GM12878 (cell line): ENCODE results near the gene GINS1. TPM values are rescaled to one million over a fixed set of nuclear protein-coding genes. Genes with fewer than 3 reads are reported as not detected.

ENCODE experiments used
- ATAC-seq: fragments of 200-7000 bp; cut with Tn5 transposase; 3 replicates; pipeline ENCODE4 v1.9.1; 2020; ENCODE audit warnings: mild to moderate bottlenecking, moderate library complexity
- BruUV-seq: library from RNA; stranded (reverse); fragments of 400-500 nt; replicated peaks from 2 replicates; lab custom pipeline; 2021; lab: Mats Ljungman, UMichigan
- CTCF ChIA-PET: fragments of 300-600 bp; sonication (Branson Sonifier 250); formaldehyde crosslinking; extraction: SDS; loops from one replicate; lab custom pipeline; 2021; ENCODE audit warnings: inconsistent platforms; lab: Yijun Ruan, JAX
- POLR2A ChIA-PET: fragments of 350-600 bp; formaldehyde crosslinking; extraction: SDS; loops from one replicate; lab custom pipeline; 2021; ENCODE audit warnings: inconsistent platforms; lab: Charles Lee
- RAD21 ChIA-PET: fragments of 300-600 bp; sonication (Branson Sonifier 250); formaldehyde crosslinking; loops from one replicate; lab custom pipeline; 2023; ENCODE audit warnings: antibody characterized with exemption; ENCODE audit not compliant: unreplicated experiment; lab: Charles Lee
- SMC1A ChIA-PET: fragments of 300-600 bp; sonication (Branson Sonifier 250); formaldehyde crosslinking; loops from one replicate; lab custom pipeline; 2023; ENCODE audit not compliant: unreplicated experiment, uncharacterized antibody; lab: Charles Lee
- DNase-seq: peaks from one replicate; pipeline ENCODE4 v3.0.0-alpha.2; 2011; ENCODE audit warnings: low read depth, low spot score
- FAIRE-seq: peaks from 3 replicates; lab custom pipeline; 2011; peaks lifted over from hg19 to GRCh38; lab: Jason Lieb, UNC
- H2AFZ ChIP-seq: 2 replicates; pipeline ENCODE4 v1.6.0; 2011; ENCODE audit warnings: low read depth, low read length, control low read depth; ENCODE audit not compliant: control insufficient read depth
- H3K27ac ChIP-seq: 2 replicates; pipeline ENCODE4 v1.5.1; 2011; ENCODE audit warnings: control low read depth; ENCODE audit not compliant: control insufficient read depth, insufficient read depth
- H3K27me3 ChIP-seq, 2 experiments: replicated peaks in 1 of 2; 2 replicates each; pipeline versions ENCODE4 v1.6.0 to v1.6.1; 2011; ENCODE audit warnings: low read length in 1 of 2; ENCODE audit not compliant: control insufficient read depth in 2 of 2, insufficient read depth in 2 of 2
- H3K36me3 ChIP-seq, 2 experiments: 2 replicates each; pipeline ENCODE4 v1.5.1; 2011; ENCODE audit warnings: low read length in 1 of 2; ENCODE audit not compliant: control insufficient read depth in 2 of 2, insufficient read depth in 2 of 2
- H3K4me1 ChIP-seq: 2 replicates; pipeline ENCODE4 v1.6.1; 2011; ENCODE audit warnings: mild to moderate bottlenecking, low read length, moderate library complexity, mixed read lengths; ENCODE audit not compliant: control insufficient read depth, insufficient read depth
- H3K4me2 ChIP-seq: 2 replicates; pipeline ENCODE4 v1.6.0; 2011; ENCODE audit warnings: control low read depth; ENCODE audit not compliant: control insufficient read depth, insufficient read depth
- H3K4me3 ChIP-seq: fragments of 200-600 bp; sonication (generic); 2 replicates; pipeline ENCODE4 v1.5.1; 2016
- H3K79me2 ChIP-seq: 2 replicates; pipeline ENCODE4 v1.6.0; 2011; ENCODE audit warnings: low read length; ENCODE audit not compliant: control insufficient read depth, insufficient read depth
- H3K9ac ChIP-seq: 2 replicates; pipeline ENCODE4 v1.8.0; 2011; ENCODE audit warnings: low read length, control low read depth, mixed read lengths; ENCODE audit not compliant: control insufficient read depth, insufficient read depth
- H3K9me3 ChIP-seq: replicated peaks from 3 replicates; pipeline ENCODE4 v1.5.1; 2011; ENCODE audit warnings: mild to moderate bottlenecking, low read length; ENCODE audit not compliant: control insufficient read depth, insufficient read depth
- H4K20me1 ChIP-seq: 2 replicates; pipeline ENCODE4 v1.6.0; 2011; ENCODE audit not compliant: control insufficient read depth, insufficient read depth
- ATF7 ChIP-seq: fragments of 450-650 bp; IDR thresholded peaks from 2 replicates; pipeline ENCODE4 v1.6.1; 2016; ENCODE audit warnings: low read depth, mild to moderate bottlenecking
- CUX1 ChIP-seq: IDR thresholded peaks from 2 replicates; pipeline ENCODE4 v1.6.1; 2012; ENCODE audit warnings: improper control_type of control experiment, low read depth, low read length; ENCODE audit not compliant: insufficient replicate concordance
- DPF2 ChIP-seq: fragments of 450-650 bp; IDR thresholded peaks from 2 replicates; pipeline ENCODE4 v1.6.1; 2017; ENCODE audit warnings: mild to moderate bottlenecking
- EED ChIP-seq: sonication (generic); IDR thresholded peaks from 2 replicates; pipeline ENCODE4 v1.6.1; 2016; ENCODE audit warnings: antibody characterized with exemption, low read depth
- GATAD2B ChIP-seq: fragments of 450-650 bp; conservative IDR thresholded peaks from 2 replicates; pipeline ENCODE4 v1.6.1; 2017; ENCODE audit warnings: low read depth, mild to moderate bottlenecking, moderate library complexity
- LARP7 ChIP-seq: fragments of 450-650 bp; IDR thresholded peaks from 2 replicates; pipeline ENCODE4 v1.6.1; 2017; ENCODE audit warnings: mild to moderate bottlenecking
- MTA2 ChIP-seq: fragments of 450-650 bp; IDR thresholded peaks from 2 replicates; pipeline ENCODE4 v1.6.1; 2016; ENCODE audit warnings: low read depth, mild to moderate bottlenecking, moderate library complexity
- PBX3 ChIP-seq: IDR thresholded peaks from 2 replicates; pipeline ENCODE4 v1.6.1; 2011; ENCODE audit warnings: mild to moderate bottlenecking, low read depth, low read length, moderate library complexity; ENCODE audit not compliant: insufficient replicate concordance
- RBBP5 ChIP-seq: fragments of 200-600 bp; sonication (generic); conservative IDR thresholded peaks from 2 replicates; pipeline ENCODE4 v1.6.1; 2016
- STAT3 ChIP-seq: IDR thresholded peaks from 2 replicates; pipeline ENCODE4 v1.6.1; 2011; ENCODE audit warnings: low read depth, low read length, improper control_type of control experiment
- WRNIP1 ChIP-seq: IDR thresholded peaks from 2 replicates; pipeline ENCODE4 v1.6.1; 2011; ENCODE audit warnings: low read depth, low read length, improper control_type of control experiment, borderline replicate concordance
- ZBTB33 ChIP-seq: fragments of 450-650 bp; IDR thresholded peaks from 2 replicates; pipeline ENCODE4 v1.6.1; 2017; ENCODE audit warnings: mild to moderate bottlenecking
- WGBS: methylation state at CpG from one replicate; pipeline ENCODE4 v1.1.6; 2016; ENCODE audit warnings: low lambda C conversion rate; ENCODE audit not compliant: insufficient replicate concordance, insufficient coverage; ENCODE audit errors: missing lambda C conversion rate; 5-methylcytosine and 5-hydroxymethylcytosine counted together
- in situ Hi-C: fragments of 300-500 bp; cut with MboI; formaldehyde crosslinking; loops from 9 replicates; pipeline ENCODE4 v1.14.3; 2018; ENCODE audit warnings: mixed read lengths
- intact Hi-C: fragments of 100-400 bp; cut with micrococcal nuclease; formaldehyde crosslinking; loops from one replicate; pipeline ENCODE4 v1.14.2; 2022; ENCODE audit not compliant: unreplicated experiment
- polyA plus RNA-seq, 11 experiments: library from polyadenylated mRNA; depleted of rRNA in 4 of 11; unstranded in 6 of 11; stranded (reverse) in 5 of 11; fragments of >200 nt; fragmentation: Nextera tagmentation in 4 of 11; fragmentation: Illumina TruSeq in 1 of 11; extraction: Ambion mirVana in 4 of 11; extraction: Trizol in 1 of 11; gene quantifications; 1 replicate in 1 of 11; 2 replicates in 10 of 11; pipeline versions ENCODE4 v1.2.1 to v1.2.3, GENCODE V29; 2011 to 2016; ENCODE audit warnings: inconsistent platforms in 2 of 11, missing spikeins in 2 of 11, low read depth in 1 of 11
- total RNA-seq, 4 experiments: library from RNA; depleted of rRNA in 3 of 4; stranded (reverse); fragments of >200 nt in 3 of 4; fragmentation: Illumina TruSeq in 1 of 4; extraction: Trizol in 1 of 4; gene quantifications; 2 replicates each; pipeline versions ENCODE4 v1.2.1 to v1.2.3, GENCODE V29; 2013 to 2021
- TF ChIP-seq, protein P1 (sequence below): IDR thresholded peaks from 2 replicates; pipeline ENCODE4 v1.6.1; 2011; ENCODE audit warnings: low read depth, low read length, improper control_type of control experiment, borderline replicate concordance

Gene GINS1
- total and polyA plus RNA-seq, 10 of the 15 experiments (the other 5 are each of a cell fraction or from before 2014, with no cell fraction given), result 13.0 to 44.6 (median 30.3) TPM

DNA sequence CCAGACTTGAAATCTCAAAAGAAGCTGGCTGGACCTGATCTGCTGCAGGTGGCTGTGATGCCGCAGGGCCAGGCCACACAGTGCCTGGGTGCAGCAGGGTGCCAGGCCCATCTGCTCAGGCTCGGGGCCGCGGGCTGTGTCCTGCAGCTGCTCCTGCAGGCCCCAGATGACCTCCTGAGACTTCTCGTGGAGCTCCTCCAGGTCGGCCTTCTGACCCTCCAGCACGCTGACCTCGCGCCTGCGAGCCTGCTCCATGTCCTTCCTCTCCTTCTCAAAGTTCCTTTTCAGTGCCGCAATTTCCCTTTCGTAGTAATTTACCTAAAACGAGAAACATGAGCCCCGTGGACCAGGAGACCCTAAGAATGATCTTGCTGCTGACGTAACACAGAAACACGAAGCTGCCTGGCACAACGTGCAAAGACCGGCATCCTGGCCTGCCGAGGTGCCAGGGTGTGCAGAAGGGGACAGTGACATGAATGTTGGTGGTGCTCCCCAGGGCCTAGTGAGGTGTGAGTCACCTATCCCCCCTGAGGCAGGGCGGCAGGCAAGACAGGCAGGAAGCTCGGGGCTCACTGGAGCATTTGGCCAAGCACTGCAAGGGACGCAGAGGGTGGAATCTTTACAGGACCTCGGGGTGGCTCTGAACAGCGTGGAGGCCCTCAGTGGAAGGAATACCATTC lies 71.6 kb downstream of the GINS1 start (continued):
- TF ChIP-seq, protein P1, sequence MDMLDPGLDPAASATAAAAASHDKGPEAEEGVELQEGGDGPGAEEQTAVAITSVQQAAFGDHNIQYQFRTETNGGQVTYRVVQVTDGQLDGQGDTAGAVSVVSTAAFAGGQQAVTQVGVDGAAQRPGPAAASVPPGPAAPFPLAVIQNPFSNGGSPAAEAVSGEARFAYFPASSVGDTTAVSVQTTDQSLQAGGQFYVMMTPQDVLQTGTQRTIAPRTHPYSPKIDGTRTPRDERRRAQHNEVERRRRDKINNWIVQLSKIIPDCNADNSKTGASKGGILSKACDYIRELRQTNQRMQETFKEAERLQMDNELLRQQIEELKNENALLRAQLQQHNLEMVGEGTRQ, result no peak
- TF ChIP-seq, all 136 proteins: peak for 0

- Histone ChIP-seq H3K27me3 (no peaks in the 10 kb centered on the region; a peak in 1 of 4 replicates), H3K36me3 (no peaks in the 10 kb centered on the region), H4K20me1 (no peaks in the 10 kb centered on the region), H3K27ac (no peak overlapping the region), H3K4me2 (no peak overlapping the region), H3K9me3 (no peaks in the 10 kb centered on the region), H3K4me1 (no peaks in the 10 kb centered on the region), H3K79me2 (no peaks in the 10 kb centered on the region), H3K4me3 (no peak overlapping the region), H3K9ac (no peak overlapping the region), H2AFZ (no peak overlapping the region)
- no peak for FAIRE-seq
- BruUV-seq, result no TSS peak
- POLR2A ChIA-PET, result no interaction called here
- in situ Hi-C loops (no loop called here), intact Hi-C loops (no loop called here)
- CTCF ChIA-PET, result no interaction called here
- DNase-seq, result no peak
- WGBS, result 40% methylated on average over 5 of the region's 5 CpGs
- SMC1A ChIA-PET, result no interaction called here
- ATAC-seq, result no peak
- RAD21 ChIA-PET, result no interaction called here
- TF ChIP-seq ATF7 (no peak), MTA2 (no peak), EED (no peak), DPF2 (no peak), CUX1 (no peak), GATAD2B (no peak), STAT3 (no peak), LARP7 (no peak), WRNIP1 (no peak), PBX3 (no peak), RBBP5 (no peak), ZBTB33 (no peak)
These were observed 72.2 kb downstream of the GINS1 start for GRCh38 chr20:25479638-25480037.
